Choroid plexus epithelial cell (primary cell): ENCODE data around the gene TMEM272.

ENCODE experiments used
- DNase-seq: peaks from one replicate; pipeline ENCODE4 v3.0.0-alpha.2; 2010; ENCODE audit warnings: low read depth
- H3K4me3 ChIP-seq: 2 replicates; pipeline ENCODE4 v1.5.1; 2011; ENCODE audit warnings: low read depth, mild to moderate bottlenecking, control low read depth, low read length, moderate library complexity
- CTCF ChIP-seq: conservative IDR thresholded peaks from 2 replicates; pipeline ENCODE4 v1.5.1; 2011; ENCODE audit warnings: low read depth, mild to moderate bottlenecking, control low read depth, inconsistent platforms, low read length, moderate library complexity

TMEM272 gene

GRCh38 chr13:51882570-51883225 is 37.7 kb upstream of the TMEM272 start:
- DNase-seq, result no peak
- no peak overlapping the region for H3K4me3 ChIP-seq
- TF ChIP-seq CTCF, result no peak

GRCh38 chr13:51881296-51881695 is 36.3 kb upstream of the TMEM272 start:
- H3K4me3 ChIP-seq, result no peak overlapping the region
- no peak for DNase-seq
- TF ChIP-seq CTCF, result no peak

- no peak for DNase-seq
- TF ChIP-seq CTCF, result no peak
Measured at GRCh38 chr13:51879133-51879532, 34.2 kb upstream of the TMEM272 start.

GRCh38 chr13:51874651-51875050 is 29.7 kb upstream of the TMEM272 start:
- DNase-seq, result no peak
- H3K4me3 ChIP-seq, result no peak overlapping the region
- TF ChIP-seq CTCF, result no peak

More at GRCh38 chr13:51879133-51879532, 34.2 kb upstream of the TMEM272 start:
- H3K4me3 ChIP-seq, result no peak overlapping the region

GRCh38 chr13:51873837-51874236 is 28.9 kb upstream of the TMEM272 start:
- no peak for DNase-seq
- no peak overlapping the region for H3K4me3 ChIP-seq
- TF ChIP-seq CTCF, result no peak

- no peak for DNase-seq
- TF ChIP-seq CTCF, result no peak
- no peak overlapping the region for H3K4me3 ChIP-seq
Measured at GRCh38 chr13:51873117-51873798, 28.3 kb upstream of the TMEM272 start.

- DNase-seq, result no peak
- H3K4me3 ChIP-seq, result no peak overlapping the region
- no peak for TF ChIP-seq CTCF
Measured at GRCh38 chr13:51870616-51871015, 25.6 kb upstream of the TMEM272 start.
